ENCODE results near the gene C17orf107.

C17orf107 gene

GRCh38 chr17:4937553-4937952 is 38.2 kb downstream of the C17orf107 start:
- no peak for DNase-seq

- no peak for DNase-seq
These were observed 38.7 kb downstream of the C17orf107 start for GRCh38 chr17:4938069-4938491.

- no peak for DNase-seq
These were observed 39.6 kb downstream of the C17orf107 start for GRCh38 chr17:4938688-4939545.

GRCh38 chr17:4939546-4939795 is 40.1 kb downstream of the C17orf107 start:
- no peak for DNase-seq

GRCh38 chr17:4939796-4940554 is 40.6 kb downstream of the C17orf107 start, which contains the start of the genes RNF167 and SLC25A11:
Gene RNF167, plus strand, starts transcription at chr17:4940268. Its CDS starts 642 bp downstream, at chr17:4940910.
Gene SLC25A11, minus strand, starts transcription at chr17:4940046. Its CDS starts 136 bp downstream, at chr17:4939910.
- peak; percentile 94 for DNase-seq

- peak; percentile 36 for DNase-seq
These were observed 41.4 kb downstream of the C17orf107 start for GRCh38 chr17:4940555-4941318.

DNA sequence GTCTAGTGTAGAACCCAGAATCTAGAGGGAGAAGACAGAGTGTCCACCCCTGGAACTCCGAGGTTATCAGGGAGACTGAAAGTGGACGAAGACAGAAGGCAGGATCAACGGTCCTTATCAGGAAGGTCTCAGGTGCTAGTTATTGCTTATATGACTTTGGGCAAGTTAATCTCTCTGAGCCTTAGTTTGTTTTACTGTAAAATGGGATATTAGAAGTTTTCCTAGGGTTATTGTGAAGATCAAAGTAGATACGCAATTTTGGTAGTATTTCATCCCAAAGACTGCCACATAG is 41.9 kb downstream of the C17orf107 start:
- no peak for DNase-seq

- no peak for DNase-seq
These were observed 43.6 kb downstream of the C17orf107 start for GRCh38 chr17:4942760-4943508.

DNA sequence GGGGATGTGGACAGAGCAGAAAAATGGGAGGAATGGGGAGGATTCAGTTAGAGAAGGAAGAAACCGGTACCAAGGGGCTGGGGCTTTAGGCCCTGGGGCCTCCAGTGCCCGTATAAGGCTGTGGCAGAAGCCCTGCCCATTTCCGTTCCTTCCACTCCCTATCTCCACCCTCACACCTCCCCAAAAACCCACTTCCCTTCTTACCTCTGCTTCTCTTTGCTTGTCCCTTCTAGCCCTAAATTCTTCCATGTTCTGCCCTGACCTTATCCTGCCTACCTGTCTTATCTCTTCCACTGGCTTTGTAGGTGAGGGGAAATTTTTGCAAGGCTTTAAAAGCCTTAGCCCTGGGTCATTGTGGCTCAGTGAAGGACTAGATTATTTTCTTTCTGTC is 44.8 kb downstream of the C17orf107 start:
- DNase-seq, result no peak

- no peak for DNase-seq
These were observed 45.3 kb downstream of the C17orf107 start for GRCh38 chr17:4944554-4945175.

DNA sequence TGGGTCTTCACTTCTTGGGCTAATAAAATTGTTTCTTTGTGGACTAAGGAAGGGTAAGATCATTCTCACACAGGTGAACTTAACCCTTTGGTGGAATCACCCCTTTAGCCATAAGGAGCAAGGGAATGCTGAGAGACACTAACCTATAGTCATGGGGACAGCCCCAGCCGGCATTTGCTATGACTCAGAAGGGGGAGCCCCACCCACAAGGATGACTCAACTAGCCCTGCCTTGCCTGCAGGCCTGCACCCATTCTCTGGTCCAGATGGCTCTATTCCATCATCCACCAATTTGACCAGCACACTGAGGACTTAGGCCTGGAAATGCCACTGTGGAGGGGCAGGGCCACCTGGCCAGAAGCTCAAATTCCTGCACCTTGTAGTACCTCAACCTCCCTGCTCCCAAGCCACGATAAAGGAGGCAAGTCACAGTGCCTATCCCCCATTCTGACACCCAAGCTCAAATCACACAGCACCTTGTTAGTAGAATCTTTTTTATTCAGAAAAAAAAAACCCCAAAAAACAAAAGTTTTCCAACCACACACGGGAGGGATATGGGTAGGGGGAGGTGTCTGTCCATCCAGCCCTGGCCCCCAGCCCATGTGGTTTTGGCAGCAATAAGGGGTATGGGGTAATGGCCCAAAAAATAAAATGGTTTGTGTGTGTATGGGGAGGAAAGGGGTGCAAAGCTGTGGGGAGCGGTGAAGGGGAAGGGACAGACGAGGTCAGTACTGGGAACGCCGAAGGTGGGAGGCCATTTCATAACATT is 46.0 kb downstream of the C17orf107 start:
- DNase-seq, result no peak

DNA sequence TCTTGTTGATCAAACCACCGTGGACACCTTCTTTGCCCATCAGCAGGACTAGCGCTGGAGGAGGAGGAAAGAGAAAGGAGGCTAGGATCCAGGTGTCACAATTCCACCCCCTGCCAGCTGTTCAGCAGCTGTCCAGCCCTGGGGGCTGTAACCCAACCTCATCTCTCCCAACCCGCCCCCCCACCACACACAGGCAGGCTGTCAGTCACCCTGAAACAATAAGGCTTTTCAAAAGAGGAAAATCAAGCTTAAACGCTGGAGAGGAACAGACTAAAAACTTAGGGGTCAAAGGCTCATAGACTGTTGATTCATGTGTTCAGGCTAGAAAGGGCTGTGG is 46.6 kb downstream of the C17orf107 start:
- no peak for DNase-seq

GRCh38 chr17:4946312-4946976 is 47.1 kb downstream of the C17orf107 start:
- no peak for DNase-seq

DNA sequence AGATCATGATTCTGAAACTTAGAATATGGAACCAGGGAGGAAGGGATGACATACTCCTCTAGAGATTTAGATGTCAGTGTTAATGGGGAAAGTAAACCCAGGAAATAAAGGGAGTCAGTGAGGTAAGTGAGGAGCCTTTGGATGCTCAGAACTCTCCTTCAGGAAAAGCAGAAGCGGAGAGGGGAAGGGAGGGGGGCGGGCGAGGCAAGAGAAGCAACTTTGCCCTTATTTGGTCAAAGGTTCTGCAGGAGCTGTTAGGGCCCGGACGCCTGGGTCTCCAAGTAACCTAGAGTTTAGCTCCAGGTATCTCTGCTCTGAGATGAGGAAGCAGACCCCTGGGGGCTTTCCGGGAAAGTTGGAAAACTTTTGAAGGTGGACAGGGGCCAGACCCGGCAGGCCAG is 47.7 kb downstream of the C17orf107 start:
- no peak for DNase-seq

DNA sequence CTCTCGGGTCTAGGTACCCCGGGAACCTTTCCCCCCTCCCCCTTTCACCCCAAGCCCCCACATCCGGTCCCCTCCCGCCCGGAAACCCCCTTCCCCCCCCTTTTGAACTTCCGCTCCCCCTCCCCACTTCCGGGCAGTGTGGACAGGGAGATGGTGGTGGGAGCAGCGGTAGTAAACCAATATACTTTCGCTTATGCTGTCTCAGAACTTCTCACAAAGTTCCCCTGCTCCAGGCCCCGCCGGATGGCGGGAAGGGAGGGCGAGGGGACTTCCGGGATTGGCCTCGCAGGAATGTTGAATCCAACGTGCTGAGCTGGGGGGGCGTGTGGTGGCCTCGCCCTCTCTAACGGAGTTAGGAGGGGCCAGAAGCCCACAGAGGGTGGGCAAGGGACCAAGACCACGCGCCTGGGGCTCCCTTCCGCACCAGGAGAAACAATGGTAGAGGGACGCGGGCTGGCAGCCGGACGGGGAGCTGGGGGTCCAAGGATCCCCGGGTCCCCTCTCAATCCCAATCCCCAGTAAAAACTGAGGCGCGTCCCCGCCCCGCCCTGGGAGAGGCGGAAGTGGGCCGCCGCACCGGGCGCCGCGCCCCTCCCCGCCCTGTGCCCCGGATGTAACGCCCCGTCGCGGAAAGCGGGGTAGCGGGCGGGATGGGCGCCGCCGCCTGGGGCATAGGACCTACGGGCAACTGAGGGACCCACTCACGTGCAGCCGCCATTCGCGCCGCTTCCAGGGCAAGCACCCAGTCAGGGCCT is 48.3 kb downstream of the C17orf107 start:
- DNase-seq, result peak; percentile 55

DNA sequence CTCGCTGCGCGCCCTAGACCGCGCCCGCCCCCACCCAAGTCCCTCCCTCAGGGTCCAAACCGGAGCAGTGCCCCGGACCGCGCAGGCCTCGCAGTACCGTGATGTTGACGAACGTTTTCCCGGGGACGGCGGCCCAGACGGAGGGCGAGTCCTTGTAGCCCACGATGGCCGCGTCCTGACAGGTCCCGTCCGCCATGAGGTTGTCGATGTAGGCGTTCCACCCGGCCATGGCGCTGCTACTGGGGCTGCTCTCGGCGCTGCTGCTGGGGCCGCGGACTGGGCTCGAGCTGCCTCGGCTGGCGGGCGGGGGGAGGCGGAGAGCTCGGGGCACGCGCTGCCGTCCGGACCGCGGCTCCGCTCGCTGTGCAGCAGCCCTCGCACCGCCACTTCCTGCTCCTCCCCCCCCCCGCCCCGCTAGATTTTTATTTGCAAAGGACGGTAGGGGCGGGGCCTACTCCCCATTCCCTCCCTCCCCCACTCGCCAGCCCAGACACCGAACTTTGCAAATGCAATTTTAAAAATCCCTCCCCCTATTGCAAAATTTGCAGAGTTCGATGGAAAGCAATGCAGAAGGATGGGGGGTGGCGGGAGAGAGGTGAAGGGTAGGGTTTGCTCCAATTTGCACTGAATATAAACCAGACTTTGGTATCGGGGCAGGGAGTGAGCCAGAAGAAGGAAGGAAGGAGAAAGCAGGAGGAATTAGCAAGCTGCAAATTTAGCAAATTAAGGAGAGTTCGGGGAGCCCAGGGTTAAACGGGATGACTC is 49.0 kb downstream of the C17orf107 start, which contains the start of gene PFN1:
Gene PFN1 (minus strand): TSS at position 365 of the 765 bp plus-strand sequence. CDS start 136 bp downstream, at position 229.
- DNase-seq, result peak; percentile 62

GRCh38 chr17:4948931-4949320 is 49.6 kb downstream of the C17orf107 start:
- DNase-seq, result peak; percentile 59

- peak; percentile 70 for DNase-seq
These were observed 50.2 kb downstream of the C17orf107 start for GRCh38 chr17:4949321-4950074.

Data from activated gamma-delta T cell (primary cell).